CD4-positive, alpha-beta T cell treated with Interleukin-15 for 4 hours (primary cell): ENCODE data around the gene UVSSA.

Source experiments
- DNase-seq: peaks from one replicate; pipeline ENCODE4 v3.0.0-alpha.2; 2020; ENCODE audit warnings: low spot score

The UVSSA gene

DNA sequence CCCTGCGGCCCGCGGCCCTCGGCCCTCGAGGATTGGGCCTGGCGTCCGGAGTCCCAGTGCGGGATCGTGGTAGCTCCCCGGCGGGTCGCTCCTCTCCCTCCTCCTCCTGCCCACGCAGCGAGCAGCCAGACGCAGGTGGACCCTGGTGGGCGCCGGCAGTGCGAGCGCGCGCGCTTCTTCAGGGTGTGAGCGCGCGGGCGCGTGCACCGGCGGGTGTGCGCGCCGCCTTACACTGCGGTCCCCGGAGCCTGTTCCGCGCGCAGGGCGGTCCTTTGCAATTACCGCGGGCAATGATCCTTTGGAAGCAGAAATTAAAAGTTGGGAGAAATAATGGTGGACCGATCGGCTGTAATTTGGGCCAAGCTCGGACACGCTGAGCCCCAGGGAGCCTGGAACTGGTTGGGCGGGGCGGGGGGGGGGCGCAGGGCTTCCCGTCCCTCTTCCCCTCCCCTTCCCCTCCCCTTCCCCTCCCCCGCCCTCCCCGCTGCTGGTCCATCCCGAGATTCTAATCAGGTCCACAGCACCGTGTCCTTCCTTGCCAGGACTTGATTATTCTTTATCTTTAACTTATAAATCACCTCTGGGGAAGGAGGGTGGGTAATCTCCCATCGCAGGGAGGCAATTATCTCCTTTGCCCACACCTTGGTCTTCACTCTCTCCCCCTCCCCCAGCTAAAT, 60.8 kb downstream of the UVSSA start:
- no peak for DNase-seq

DNA sequence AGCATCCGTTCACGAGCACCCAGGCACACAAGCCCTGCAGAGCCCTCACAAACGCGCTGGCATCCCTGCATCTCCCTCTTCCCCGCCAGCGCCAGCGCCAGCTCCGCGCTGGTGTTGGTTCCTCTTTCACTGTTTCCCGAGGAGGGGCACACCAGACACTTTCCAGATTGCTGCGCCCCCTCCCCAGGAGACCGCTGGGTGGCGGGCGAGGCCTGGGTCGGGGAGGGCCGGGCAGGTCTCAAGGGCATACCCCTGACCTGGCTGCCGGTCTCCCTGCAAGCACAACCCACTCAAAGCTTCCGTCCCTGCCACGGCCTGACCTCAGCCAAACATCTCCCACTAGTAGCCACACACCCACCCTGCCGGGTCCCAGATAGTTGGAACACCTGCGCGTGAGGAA, 61.4 kb downstream of the UVSSA start:
- DNase-seq = no peak

DNA sequence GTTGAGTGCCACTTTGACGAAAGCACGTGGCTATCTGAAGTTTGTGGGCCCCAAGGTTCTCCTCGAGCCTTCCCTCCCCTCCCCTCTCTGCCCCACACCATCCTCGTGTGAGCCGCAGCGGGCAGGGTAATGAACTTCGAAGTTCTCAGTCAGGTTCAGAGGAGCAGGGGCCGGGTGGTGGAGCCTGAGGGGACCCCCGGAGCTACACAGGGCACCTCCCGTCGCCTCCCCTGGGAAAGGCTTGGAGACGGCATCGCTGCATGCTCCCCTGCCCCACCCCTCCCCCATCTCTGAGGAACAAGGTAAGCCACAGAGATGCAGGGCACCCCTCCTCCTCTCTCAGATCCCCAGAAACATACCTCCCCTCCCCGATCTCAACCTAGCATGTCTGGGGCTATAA, 62.1 kb downstream of the UVSSA start:
- DNase-seq = no peak

DNA sequence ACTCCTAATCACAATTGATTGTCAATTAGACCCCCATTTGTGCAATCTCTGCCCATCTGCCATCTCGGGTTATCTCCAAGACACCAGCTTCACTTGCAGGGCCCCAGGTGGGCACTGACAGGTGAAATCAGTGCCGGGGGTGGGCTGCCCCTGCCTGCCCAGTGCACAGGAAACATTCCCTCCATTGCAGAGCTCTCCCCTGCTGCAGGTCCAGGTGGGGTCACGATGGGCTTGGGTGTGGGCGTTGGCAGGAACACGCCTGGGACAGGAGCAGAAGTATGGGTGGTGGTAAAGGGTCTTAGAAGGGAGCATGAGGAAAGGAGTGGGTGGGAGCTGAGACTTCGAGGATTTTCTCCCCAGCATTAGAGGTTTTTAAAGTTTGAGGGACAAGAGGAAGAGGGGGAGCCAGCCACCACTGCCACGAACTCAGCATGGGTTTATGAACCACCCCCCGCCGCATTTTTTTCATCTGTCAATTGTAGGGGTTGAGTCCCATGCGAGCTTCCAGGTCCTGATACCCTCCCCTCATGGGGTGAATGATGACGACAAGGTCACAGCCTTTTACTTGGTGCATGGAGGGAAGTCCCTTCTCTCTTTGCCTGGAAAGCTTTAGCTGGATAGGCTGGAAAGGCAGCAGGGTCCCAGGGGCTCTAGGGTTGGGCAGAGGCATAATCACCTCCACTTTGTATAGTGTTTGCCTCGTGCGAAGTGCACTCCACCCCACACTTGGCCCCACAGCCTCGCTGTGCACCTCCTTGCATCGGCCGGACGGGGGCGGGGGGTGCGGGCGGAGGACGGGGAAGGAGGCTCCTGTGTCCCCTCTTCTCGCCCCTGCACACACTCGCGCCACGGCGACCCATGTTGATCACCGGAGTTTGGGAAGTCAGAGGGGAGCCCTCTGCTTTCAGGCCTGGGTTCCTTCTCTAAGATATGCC, 62.8 kb downstream of the UVSSA start:
- no peak for DNase-seq

GRCh38 chr4:1410491-1411325, 63.7 kb downstream of the UVSSA start:
- DNase-seq = peak; percentile 4

DNA sequence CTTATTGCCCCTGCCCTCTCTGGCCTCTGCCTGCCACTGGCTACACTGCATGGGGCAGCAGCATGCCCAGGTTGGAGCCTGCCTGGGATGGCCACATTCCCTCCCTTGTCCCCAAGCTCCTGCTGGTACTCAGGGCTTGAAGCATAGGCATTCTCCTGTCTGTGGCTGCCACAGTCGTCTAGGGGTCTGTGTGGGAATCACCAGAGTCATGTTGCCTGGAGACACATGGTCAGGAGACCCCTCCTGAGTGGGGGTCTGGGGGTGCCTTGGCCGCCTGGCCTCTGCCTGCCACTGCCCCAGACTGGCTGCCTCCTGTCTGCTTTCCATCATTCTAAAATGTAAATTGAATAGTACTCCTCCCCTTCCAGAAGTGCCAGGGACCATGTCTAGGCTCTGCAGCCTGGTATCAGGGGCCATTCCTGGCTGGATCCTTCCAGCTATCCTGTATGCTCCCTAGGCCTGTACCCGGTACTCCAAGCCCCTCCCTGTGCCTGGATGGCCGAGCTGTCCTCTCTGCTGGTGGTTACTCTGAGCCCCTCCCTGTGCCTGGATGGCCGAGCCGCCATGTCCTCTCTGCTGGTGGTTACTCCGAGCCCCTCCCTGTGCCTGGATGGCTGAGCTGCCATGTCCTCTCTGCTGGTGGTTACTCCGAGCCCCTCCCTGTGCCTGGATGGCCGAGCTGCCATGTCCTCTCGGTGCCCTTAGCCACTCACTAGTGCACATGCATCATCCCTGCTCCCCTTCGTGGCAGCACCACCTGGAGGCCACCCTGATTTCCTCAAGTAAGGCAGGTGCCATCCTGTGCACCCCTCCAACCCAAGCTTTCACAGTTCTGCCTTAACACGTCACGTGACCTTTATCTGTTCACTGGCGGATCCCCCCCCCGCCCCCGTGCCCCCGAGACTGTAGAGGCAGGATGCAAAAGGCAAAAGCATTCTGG, 64.7 kb downstream of the UVSSA start:
- DNase-seq = no peak

DNA sequence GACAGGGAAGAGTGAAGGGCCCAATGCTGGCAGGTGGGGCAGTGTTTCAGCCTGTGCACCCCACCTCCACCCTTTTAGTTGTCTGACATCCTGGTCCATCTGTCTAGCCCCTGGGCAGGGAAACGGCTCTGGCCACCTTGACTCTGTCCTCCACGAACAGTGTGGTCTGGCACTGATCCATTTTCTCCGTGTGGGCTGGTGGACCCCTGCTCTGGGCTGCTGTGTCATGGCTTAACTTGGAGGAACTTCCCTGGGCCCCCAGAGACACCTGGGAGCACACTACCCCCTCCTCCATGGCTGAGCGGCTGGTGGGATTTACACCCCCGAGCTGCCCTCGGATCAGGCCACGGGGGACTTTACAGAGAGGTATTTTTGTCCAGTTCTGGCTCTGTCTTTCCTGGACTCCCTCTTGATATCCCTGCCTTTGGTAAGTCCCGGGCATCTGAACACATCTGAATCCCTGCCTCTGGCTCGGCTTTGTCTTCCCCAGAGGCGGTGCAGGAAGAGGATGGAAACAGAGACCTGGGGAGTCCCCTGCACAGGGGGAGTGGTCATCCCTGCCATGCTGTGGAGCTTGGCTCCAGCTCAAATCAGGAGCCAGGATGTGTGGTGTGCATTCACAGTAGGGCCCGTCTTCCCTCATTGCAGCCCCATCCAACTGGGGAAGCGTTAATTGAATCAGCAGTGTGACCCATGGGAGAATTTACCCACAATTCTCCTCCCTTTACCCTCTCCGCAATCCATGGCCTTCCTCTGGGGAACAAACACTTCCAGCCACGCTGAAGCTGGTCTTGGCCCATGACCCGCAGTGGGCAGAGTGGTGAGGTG, 65.6 kb downstream of the UVSSA start:
- DNase-seq = no peak

DNA sequence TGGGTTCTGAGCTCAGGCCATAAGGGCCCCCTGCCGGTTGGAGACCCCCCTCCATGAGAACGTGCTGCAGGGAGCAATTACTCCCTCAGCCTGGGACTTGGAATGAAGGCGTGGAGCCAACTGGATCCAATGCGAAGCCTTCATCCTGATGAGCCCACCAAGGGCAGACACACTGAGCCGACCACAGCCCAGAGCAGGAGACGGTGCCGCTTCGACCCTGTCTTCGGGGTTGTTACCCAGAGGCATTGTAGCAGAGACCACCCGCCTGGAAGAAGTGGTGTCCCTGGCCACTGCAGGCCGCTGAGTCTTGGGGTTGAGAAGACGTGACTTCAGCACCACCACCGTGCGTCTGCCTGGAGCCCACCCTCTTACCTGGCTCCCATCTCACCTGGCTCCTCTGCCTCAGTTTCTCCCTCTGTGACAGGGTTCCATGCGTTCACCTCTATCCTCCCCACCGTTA, 66.2 kb downstream of the UVSSA start:
- no peak for DNase-seq

- no peak for DNase-seq
These were observed 66.9 kb downstream of the UVSSA start for GRCh38 chr4:1413687-1414479.

DNA sequence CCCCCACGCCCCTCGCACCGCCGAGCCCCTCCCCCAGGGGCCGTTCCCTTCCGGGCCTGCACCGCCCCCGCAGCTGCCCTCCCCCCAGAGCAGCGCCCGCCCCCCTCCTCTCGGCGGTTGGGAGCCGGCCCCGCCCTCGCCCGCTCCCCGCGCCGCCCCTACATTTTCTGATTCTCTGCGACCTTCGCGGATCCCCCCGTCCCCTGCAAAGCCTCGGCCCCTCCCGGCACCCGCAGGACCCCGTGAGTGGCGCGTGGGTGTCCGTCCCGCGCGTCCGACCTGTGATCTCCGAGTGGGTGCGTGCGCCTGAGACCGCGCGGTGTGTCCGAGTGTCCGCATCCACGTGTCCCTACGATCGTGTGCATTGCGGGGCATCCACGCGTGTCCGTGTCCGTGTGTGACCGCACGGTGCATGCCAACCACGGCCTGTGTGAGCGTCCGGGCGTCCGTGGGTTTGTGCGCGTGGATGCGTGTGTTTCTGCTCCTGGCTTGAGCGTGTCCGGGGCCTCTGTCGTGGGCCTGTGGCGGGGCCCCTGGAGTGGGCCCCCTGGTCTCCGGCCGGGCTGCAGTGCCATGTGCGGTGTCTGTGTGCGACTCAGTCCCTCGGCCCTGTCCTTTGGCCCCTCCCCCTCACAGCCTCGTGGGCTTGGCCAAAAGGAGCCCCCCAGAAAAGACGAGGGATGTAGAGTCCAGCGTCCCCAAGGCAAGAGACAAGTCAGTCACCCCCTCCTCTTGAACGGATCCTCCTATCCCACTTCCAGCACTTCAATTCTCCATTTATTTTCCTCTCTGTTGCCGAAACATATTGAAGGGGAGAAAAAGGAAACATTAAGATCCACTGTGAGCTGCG, 68.0 kb downstream of the UVSSA start:
- DNase-seq = no peak

DNA sequence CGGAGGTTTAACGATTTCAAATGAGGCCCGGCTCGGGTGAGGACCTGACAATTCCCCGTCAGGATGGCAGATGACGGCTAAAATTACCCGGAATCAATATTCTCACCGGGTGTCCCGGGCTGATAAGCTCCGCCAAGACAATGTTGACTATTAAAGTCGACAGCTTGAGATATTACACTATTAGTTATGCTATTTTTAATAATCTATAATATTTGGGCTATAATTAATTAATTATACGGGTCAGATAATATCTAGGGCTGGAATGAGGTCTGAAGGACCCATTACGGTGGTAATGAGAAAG, 68.6 kb downstream of the UVSSA start:
- no peak for DNase-seq

- no peak for DNase-seq
These were observed 69.3 kb downstream of the UVSSA start for GRCh38 chr4:1416051-1416947.

GRCh38 chr4:1416948-1417260, 69.9 kb downstream of the UVSSA start:
- no peak for DNase-seq

DNA sequence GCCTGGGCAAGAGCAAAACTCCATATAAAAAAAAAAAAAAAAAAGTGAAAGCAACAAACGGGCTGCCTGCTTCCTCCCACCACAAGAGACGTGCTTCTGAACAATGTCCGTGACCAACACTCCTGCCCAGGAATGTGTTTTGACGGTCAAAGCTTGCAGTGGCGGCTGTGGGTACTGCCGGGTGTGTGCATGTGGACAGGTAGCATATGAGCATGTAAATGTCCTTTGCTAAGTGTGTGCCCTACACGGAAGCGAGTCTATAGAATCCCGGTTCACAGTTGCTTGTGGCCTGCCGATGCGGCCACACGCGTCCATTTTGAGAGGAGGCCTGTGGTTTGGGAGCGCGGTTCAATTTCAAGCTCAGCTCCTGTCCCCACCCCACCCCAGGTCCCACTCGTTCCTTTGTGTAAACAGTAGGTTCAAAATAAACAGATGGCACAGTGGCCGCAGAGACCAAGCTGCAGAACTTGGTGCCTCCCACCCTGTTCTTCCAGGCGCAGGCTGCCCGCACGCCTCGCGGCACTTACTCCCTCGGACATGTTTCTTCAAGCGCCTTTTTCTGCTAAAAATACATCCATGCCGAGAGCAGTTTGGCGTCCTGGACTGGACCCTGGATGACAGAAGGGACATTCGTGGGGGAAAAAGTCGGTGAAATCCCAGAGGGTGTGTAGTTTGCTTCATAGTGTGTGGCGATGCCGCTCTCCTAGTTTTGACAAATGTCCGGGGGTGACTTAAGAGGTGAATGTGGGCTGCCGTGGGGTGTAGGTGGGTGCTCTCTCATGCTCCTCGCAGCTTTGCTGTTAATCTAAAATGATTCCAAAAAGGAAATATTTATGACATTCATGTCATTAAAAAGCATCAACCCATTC, 70.7 kb downstream of the UVSSA start:
- DNase-seq = no peak

DNA sequence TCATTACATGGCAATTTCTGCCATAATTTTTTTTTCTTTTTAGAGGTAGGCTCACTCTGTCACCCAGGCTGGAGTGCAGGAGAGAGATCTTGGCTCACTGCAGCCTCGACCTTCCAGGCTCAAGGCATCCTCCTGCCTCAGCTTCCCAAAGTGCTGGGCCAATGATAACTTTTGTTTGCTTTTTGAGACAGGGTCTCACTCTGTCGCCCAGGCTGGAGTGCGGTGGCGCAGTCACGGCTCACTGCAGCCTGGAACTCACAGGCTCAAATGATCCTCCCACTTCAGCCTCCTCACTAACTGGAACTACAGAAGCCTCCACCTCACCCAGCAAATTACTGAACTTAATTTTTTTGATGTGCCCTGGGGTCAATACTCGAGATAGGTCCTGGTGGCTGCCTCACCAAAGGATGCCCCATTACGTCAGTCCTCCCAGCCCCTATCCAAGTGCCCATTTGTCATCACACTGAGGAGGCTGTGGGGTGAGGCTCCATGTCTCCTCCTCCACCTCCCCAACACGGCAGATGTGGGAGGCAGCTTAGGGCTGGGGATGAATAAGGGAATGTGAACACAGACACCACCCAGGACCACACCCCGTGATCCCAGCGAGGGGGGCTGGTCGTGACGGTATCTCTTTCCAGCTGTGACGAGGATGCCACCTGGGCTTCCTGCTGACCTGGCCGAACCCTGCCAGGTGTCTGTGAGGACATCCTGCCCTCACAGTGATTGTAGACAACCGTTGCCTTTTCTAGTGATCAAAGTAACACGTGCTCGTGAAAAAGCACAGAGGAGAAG, 71.7 kb downstream of the UVSSA start:
- DNase-seq = no peak

DNA sequence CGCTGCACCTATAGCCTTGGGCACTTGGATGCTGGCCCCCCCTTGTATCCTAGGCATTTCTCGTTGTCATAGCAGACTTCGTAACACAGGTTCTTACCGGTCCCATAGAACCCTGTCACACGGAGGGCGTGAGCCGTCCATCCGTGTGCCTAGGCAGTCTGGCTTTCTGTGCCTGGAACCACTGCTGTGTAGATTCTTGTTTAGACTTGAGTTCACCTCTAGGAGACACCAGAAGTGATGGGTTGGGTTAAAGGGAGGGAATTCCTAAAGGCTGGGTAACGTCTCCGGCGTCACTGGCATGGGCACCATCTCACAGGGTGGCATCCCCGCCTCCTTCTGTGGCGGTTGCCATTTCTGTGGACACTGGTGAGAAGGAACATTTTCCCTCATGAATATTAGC, 72.7 kb downstream of the UVSSA start:
- DNase-seq = no peak
